Measurements from ENCODE around the gene CLMN. TPM values are rescaled to one million over a fixed set of nuclear protein-coding genes. Genes with fewer than 3 reads are reported as not detected.
A peak's percentile ranks its signal among the peaks of the same experiment; 100 is the strongest.

CLMN gene
- total and polyA plus RNA-seq, 10 of the 15 experiments (the other 5 are each of a cell fraction or from before 2014, with no cell fraction given) = 7.8 to 49.3 (median 18.5) TPM

- TF ChIP-seq NKRF (conservative IDR thresholded peaks at IDR 0.05) (no peak), ESRRA (IDR thresholded peaks at IDR 0.05; ENCODE audit: low read length) (no peak)
Measured at GRCh38 chr14:95242870-95243269, 76.8 kb downstream of the CLMN start (continued).

- H3K9ac ChIP-seq (ENCODE audit: control insufficient read depth, insufficient read depth, low read length) = no peak overlapping the region
- H3K79me2 ChIP-seq (ENCODE audit: control insufficient read depth, insufficient read depth, low read length) = no peaks in the 10 kb centered on the region
- intact Hi-C loops (cut with micrococcal nuclease; ENCODE audit: unreplicated experiment) = no loop called here
- 68% methylated on average over 6 of the region's 6 CpGs for WGBS (ENCODE audit: insufficient coverage, insufficient replicate concordance, low lambda C conversion rate, missing lambda C conversion rate)
- H3K27me3 ChIP-seq (replicated peaks in 1 of 2; ENCODE audit: control insufficient read depth in 2 of 2, insufficient read depth in 2 of 2, low read length in 1 of 2) = no peaks in the 10 kb centered on the region
- ChIA-PET RAD21 (ENCODE audit: unreplicated experiment) (interaction anchor here (1.2 kb wide), 1 partner anchor 29 kb away, joined by 3 read pairs; no protein-coding TSS in a partner anchor), POLR2A (interaction anchor here (0.7 to 2.1 kb wide), 4 partner anchors 12 to 36 kb away, joined by 3 to 6 read pairs (median 5); no protein-coding TSS in a partner anchor), SMC1A (ENCODE audit: uncharacterized antibody, unreplicated experiment) (interaction anchor here (0.8 to 1.3 kb wide), 3 partner anchors 9 to 31 kb away, joined by 3 to 4 read pairs (median 3); no protein-coding TSS in a partner anchor), CTCF (interaction anchor here (1.4 to 2.0 kb wide), 2 partner anchors 23 to 87 kb away, joined by 3 to 4 read pairs; no protein-coding TSS in a partner anchor)
- H3K4me2 ChIP-seq (ENCODE audit: control insufficient read depth, insufficient read depth) = no peak overlapping the region
- no TSS peak for BruUV-seq (replicated peaks)
- ATAC-seq (no peak), DNase-seq (ENCODE audit: low read depth, low spot score) (no peak), FAIRE-seq (peak; percentile 38)
- no peak overlapping the region for H3K27ac ChIP-seq (ENCODE audit: control insufficient read depth, insufficient read depth)
- no peak overlapping the region for H2AFZ ChIP-seq (ENCODE audit: control insufficient read depth, low read depth, low read length)
- peaks cover 3% of the 10 kb centered on the region; the same call in 1 of the 2 replicates for H3K4me1 ChIP-seq (ENCODE audit: control insufficient read depth, insufficient read depth, low read length)
- H3K36me3 ChIP-seq (ENCODE audit: control insufficient read depth in 2 of 2, insufficient read depth in 2 of 2, low read length in 1 of 2) = no peaks in the 10 kb centered on the region
- no peaks in the 10 kb centered on the region for H4K20me1 ChIP-seq (ENCODE audit: control insufficient read depth, insufficient read depth)
- no peak overlapping the region for H3K4me3 ChIP-seq
- H3K9me3 ChIP-seq (replicated peaks; ENCODE audit: control insufficient read depth, insufficient read depth, low read length) = peaks cover 3% of the 10 kb centered on the region; the same call in 2 of the 3 replicates
- TF ChIP-seq RELB (IDR thresholded peaks at IDR 0.05; ENCODE audit: low read depth) = no peak
- no peak for TF ChIP-seq ZBTB33 (IDR thresholded peaks at IDR 0.05)
- no peak for TF ChIP-seq ATF3 (IDR thresholded peaks at IDR 0.05; ENCODE audit: borderline replicate concordance, extremely low read depth, low read depth, low read length)
- TF ChIP-seq PKNOX1 (IDR thresholded peaks at IDR 0.05) = no peak
- TF ChIP-seq EGR1 (IDR thresholded peaks at IDR 0.05; ENCODE audit: borderline replicate concordance in 1 of 2, low read depth in 2 of 2, low read length in 2 of 2) = no peak
- in situ Hi-C loops (cut with MboI) = no loop called here
Measured at GRCh38 chr14:95240859-95241813, 78.6 kb downstream of the CLMN start.

All from GM12878 (cell line).